GM23338 (cell line): ENCODE results near the gene GRIK4.

Source experiments
- CTCF ChIP-seq, 2 experiments: fragments of 200-600 bp in 1 of 2; sonication (generic) in 1 of 2; conservative IDR thresholded peaks; 2 replicates each; pipeline versions ENCODE4 v1.5.1 to v1.6.1; 2016 to 2017; ENCODE audit warnings: antibody characterized with exemption in 2 of 2, low read depth in 2 of 2, mild to moderate bottlenecking in 2 of 2, moderate library complexity in 1 of 2
- REST ChIP-seq: IDR thresholded peaks from one replicate; pipeline ENCODE4 v1.6.1; 2018; ENCODE audit warnings: antibody characterized with exemption; ENCODE audit not compliant: unreplicated experiment

GRCh38 chr11:120587299-120587698, 75.8 kb downstream of the GRIK4 start:
- TF ChIP-seq CTCF (conservative IDR thresholded peaks at IDR 0.05; ENCODE audit: low read depth in 2 of 2) (no peak), REST (no peak)
